Retina (tissue), 1 donor: ENCODE measurements around the gene TBX15.

Source experiments
- DNase-seq: peaks from one replicate; pipeline ENCODE4 v3.0.0-alpha.2; 2016

Gene TBX15

GRCh38 chr1:118984722-118985639, 3.2 kb downstream of the TBX15 start:
- DNase-seq, result peak; percentile 86

DNA sequence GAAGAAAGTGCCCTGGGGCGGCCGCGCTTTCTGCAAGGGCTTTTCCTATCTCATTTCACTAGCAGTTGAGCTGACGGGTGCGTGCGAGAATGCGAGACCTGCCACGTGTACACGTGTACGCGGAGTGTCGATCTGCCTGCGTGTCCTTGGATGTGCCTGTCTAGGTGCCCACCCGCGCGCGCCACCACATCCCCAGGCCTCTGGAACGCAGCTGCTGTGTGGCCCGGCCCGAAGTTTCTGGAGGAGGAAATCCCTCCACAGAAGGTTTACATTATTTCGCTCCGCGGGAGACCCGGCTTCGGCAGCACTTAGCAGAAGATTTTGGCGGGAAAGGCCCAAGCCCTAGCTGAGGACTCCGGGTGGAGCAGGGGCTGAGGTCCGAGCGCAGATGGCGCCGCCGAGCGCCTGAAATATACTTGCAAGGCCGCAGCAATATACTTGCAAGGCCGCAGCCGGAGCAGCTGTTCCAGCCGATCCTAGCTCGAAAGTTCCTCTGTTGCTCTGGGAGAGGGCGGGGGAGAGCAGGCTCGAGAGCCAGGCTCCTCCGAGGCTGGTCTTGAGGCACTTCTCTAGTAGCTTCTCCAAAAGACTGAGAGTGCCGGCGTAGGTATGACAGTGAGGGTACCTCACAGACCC, 3.9 kb downstream of the TBX15 start:
- DNase-seq, result peak; percentile 89

- peak; percentile 65 for DNase-seq
Observed at GRCh38 chr1:118983558-118984041, 4.5 kb downstream of the TBX15 start.

DNA sequence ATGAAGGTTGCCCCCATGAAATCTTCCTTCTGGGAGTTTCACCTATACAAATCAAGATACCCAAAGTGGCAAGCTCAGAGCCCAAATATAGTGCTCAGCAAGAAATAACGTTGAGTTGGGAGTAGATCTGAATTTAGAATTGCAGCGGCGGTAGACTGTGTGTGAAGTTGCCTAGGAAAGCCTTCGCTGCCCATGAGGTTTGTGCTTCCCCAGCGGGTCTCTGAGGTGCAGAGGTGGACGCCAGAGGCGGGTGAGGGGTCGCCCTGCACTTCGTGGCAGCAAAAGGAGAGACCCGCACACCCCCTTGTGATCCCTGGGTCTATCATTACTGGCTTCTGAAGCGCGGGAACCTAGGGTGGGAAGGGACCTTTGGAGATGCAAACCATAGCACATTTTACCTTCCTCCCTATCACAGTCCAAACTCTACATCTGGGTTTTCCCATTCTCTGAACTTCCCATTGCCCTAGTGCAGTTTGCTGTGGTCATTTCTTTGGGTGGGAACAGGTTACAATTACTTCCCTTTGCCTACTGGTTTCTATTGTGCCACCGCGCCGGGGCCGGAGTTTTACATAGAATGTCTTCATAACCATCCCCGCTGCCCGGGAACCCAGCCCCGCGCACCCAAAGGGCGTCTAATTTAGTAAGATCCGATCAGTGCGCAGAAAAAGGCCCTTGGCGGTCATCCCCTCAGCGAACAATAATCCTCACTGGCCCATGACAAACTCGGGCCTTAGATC, 5.2 kb downstream of the TBX15 start:
- DNase-seq, result peak; percentile 44

DNA sequence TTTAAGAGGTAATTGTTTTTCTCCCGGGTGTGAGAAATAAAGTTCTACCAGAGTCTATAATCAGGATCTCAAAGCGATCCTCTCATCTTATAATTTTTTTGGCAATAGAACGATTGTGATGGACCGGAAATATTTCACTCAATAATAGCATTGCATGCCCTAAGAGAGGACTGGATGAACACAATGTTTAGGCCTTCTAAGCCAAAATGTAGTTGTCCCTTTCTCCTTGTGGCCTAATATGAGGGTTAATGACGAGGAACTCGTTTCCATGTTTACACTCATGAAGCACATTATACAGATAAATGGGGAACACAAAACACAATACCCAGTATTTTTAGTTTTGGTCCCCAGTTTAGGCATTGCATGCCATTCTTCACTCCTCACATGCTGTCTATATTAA, 5.9 kb downstream of the TBX15 start:
- DNase-seq, result peak; percentile 23

DNA sequence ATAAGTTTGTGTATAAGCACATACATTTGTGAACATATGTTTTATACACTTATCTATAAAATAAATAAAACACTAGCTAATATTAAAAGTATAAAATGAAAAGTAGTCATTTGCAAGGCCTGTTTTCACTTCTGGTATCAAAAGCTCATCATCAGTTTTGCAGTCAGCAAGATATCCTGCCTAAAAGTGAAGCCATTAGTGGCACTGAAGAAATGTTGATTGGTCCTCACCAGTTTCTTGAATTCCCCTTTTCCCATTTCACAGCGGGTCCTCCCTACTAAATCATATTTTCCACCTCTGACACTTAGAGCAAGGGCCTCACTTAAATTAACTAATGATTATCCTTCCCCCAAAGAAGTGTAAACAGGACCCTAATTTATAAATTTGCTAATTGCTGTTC, 6.7 kb downstream of the TBX15 start:
- peak; percentile 8 for DNase-seq

GRCh38 chr1:118979754-118980575, 8.2 kb downstream of the TBX15 start:
- DNase-seq, result peak; percentile 74

DNA sequence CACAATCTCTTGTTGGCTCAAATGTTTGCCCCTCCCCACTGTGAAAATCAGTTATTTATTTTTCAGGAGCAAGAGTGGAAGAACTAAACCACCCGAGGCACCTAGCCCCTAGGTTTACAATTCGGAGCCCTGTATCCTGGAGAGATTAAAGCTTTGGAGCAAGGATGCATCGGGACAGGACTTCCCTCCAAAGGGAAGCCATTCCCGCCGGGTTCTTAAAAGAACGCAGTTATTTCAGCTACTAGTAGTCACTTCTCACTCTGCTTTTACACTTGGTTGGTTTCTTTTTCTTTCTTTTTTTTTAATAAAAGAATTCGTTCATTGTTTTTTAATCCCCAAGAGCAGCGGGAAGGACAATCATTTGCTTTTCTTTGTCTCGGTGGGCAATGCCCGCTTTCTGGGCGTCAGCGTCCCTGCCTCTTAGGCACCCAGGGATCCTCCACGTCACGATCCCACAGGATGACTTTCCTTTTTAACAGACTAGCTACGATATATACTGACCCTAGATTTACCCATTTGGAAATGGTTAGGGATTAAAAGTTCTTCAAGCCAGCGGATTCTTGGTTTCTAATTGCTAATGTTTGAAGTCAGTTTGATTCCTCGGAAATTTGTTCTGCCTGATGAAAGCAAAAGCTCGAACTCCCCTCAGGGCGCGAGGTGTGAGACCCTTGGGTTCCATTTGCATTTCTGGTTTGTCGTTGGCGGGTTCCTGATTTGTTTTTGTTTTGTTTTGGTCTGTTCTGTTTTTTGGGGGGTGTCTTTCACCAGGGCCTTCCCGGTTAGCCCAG, 9.0 kb downstream of the TBX15 start:
- peak; percentile 74 for DNase-seq

GRCh38 chr1:118977600-118977999, 10.5 kb downstream of the TBX15 start:
- DNase-seq, result no peak

DNA sequence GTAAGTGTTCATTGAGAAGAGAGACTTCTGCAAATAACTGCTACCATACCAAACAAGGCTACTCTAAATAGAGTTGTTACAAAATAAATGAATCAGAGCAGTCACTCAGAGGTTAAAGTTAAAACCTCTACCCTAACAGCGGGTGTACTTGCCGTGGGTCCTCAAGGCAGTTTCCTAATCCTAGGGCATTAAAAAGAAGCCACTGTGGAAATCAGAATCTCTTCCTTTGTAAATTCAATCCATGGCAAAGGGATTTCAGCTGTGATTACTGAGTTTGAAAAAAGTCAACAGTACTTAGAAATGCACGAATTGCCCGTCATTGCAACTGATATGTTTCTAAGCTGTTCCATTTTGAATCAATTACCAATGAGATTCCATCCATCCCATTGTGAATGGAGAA, 13.5 kb downstream of the TBX15 start:
- DNase-seq, result no peak

GRCh38 chr1:118973531-118974137, 14.5 kb downstream of the TBX15 start:
- no peak for DNase-seq

GRCh38 chr1:118973032-118973431, 15.1 kb downstream of the TBX15 start:
- no peak for DNase-seq

- no peak for DNase-seq
Observed at GRCh38 chr1:118970451-118970850, 17.7 kb downstream of the TBX15 start.

- no peak for DNase-seq
Observed at GRCh38 chr1:118963456-118964430, 24.4 kb downstream of the TBX15 start.

DNA sequence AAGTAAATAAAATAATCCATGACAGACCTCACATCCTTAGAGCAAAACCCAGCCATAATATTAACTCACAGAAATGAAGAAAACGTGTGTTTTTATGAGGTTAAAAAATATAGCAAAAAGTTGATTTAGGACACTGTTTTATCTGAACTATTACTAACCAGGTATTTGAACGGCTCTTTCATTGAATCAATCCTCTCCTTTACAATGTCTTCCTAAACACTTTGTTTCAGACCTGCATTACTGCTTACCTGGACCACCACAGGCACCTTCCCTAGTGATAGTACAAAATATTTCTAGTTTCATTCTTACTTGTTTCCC, 25.0 kb downstream of the TBX15 start:
- DNase-seq, result no peak

DNA sequence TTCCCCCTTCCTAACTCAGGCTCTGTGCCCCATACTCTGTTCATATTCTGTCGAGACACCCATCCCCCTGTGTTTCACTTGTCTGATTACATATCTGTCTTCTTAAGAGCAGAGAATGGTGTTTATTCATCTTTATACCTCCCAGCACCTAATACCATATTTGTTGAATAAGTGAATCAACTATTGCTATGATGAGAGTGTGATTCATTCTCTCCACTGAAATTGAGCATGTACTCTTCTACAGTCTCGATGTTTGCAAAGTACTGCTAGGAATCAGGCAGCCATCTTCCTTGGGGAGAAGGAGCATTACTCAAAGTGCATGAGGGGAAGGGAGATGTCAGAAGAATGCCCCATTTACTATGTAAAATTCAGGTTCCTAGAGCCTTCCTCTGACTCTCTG, 27.0 kb downstream of the TBX15 start:
- no peak for DNase-seq

DNA sequence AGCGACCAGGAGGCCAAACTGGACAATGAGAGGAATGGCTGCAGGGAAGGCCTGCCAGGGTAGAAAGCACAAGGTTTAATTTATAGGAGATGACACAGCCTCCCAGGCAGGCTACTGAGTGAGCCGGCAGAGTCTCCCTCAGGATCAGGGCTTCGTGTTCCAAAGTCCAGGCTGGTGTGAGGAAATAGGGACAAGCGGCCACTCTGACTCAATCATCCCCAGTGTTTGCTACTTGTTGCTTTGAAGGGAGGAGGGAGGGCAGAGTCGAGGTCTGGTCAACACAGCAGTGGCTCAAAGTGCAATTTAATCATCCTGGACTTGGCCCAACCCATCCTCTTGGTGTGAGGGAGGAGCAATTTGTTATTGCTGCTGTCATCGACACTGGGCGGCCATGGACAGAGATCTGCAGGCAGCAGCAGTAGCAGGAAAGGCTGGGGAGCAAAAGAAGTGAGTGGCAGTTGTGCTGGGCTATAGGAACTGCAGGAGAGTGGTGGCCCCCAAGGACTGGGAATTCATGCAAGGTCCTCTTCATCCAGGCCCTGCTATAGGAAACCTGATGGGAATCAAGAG, 27.5 kb downstream of the TBX15 start:
- DNase-seq, result no peak

- no peak for DNase-seq
Observed at GRCh38 chr1:118960026-118960561, 28.0 kb downstream of the TBX15 start.

GRCh38 chr1:118958937-118959631, 29.1 kb downstream of the TBX15 start:
- DNase-seq, result no peak
